Heart left ventricle (tissue), 16 donors: ENCODE data around the gene IL22. TPM values are rescaled to one million over a fixed set of nuclear protein-coding genes. Genes with fewer than 3 reads are reported as not detected.

Experiments
- ATAC-seq, 4 donors: fragments of 200-7000 bp; cut with Tn5 transposase; one replicate each; pipeline ENCODE4 v1.9.1; 2020 to 2022; ENCODE audit warnings: moderate library complexity in 4 of 4, mild to moderate bottlenecking in 3 of 4, moderate number of reproducible peaks in 1 of 4
- DNase-seq, 5 donors: peaks; one replicate each; pipeline ENCODE4 v3.0.0-alpha.2; 2020
- H3K27ac ChIP-seq, 12 donors: fragments of 200-600 bp; sonication (generic) in 4 of 12; one replicate each; pipeline versions ENCODE4 v1.5.0 to v1.8.0; 2016 to 2022; ENCODE audit warnings: mild to moderate bottlenecking in 2 of 12
- H3K27me3 ChIP-seq, 9 donors: fragments of 200-600 bp; sonication (generic) in 2 of 9; one replicate each; pipeline versions ENCODE4 v1.5.1 to v1.8.0; 2016 to 2022; ENCODE audit warnings: mild to moderate bottlenecking in 3 of 9
- H3K36me3 ChIP-seq, 9 donors: fragments of 200-600 bp; sonication (generic) in 2 of 9; one replicate each; pipeline versions ENCODE4 v1.5.0 to v1.8.0; 2018 to 2022; ENCODE audit warnings: mild to moderate bottlenecking in 2 of 9
- H3K4me1 ChIP-seq, 12 donors: fragments of 200-600 bp; sonication (generic) in 4 of 12; one replicate each; pipeline versions ENCODE4 v1.5.0 to v1.8.0; 2016 to 2022; ENCODE audit warnings: mild to moderate bottlenecking in 3 of 12
- H3K4me3 ChIP-seq, 12 donors: fragments of 200-600 bp; sonication (generic) in 4 of 12; one replicate each; pipeline versions ENCODE4 v1.5.0 to v1.8.0; 2017 to 2022; ENCODE audit warnings: mild to moderate bottlenecking in 9 of 12, moderate library complexity in 4 of 12
- H3K9me3 ChIP-seq, 12 donors: fragments of 200-600 bp; sonication (generic) in 4 of 12; one replicate each; pipeline versions ENCODE4 v1.5.0 to v1.8.0; 2016 to 2022; ENCODE audit warnings: mild to moderate bottlenecking in 1 of 12
- CTCF ChIP-seq, 12 donors: fragments of 200-600 bp; sonication (generic) in 4 of 12; IDR thresholded peaks; one replicate each; pipeline versions ENCODE4 v1.5.0 to v1.8.0; 2018 to 2022; ENCODE audit warnings: antibody characterized with exemption in 12 of 12, mild to moderate bottlenecking in 5 of 12
- POLR2A ChIP-seq, 2 donors: fragments of 450-650 bp; IDR thresholded peaks; one replicate each; pipeline ENCODE4 v1.6.1; 2017; ENCODE audit warnings: antibody characterized with exemption in 2 of 2, mild to moderate bottlenecking in 2 of 2, moderate library complexity in 2 of 2
- WGBS, 4 donors: extraction: QIAGEN DNeasy Blood & Tissue Kit in 2 of 4; methylation state at CpG; one replicate each; pipeline versions ENCODE4 v1.1.5 to v1.1.7; 2013 to 2018; 5-methylcytosine and 5-hydroxymethylcytosine counted together
- intact Hi-C, 10 donors: fragments of 100-400 bp; cut with DNase I; formaldehyde crosslinking; loops; one replicate each; pipeline versions ENCODE4 v1.11.1 to v1.14.2; 2022
- polyA plus RNA-seq, 2 donors: library from polyadenylated mRNA; stranded (reverse); fragments of 200-250 nt; gene quantifications; one replicate each; pipeline ENCODE4 v1.2.3, GENCODE V29; 2013
- total RNA-seq, 9 donors: library from RNA; depleted of rRNA in 2 of 9; stranded (reverse); fragments of >200 nt in 2 of 9; fragmentation: NEBNext Ultra II Directional in 3 of 9; extraction: Animal tissue kit (Norgen Biotek cat#: 25700) in 3 of 9; gene quantifications; one replicate each; pipeline versions ENCODE4 v1.1.0 to v1.2.4, GENCODE V29; 2016 to 2023
- donor health status: ischemic (EF 13 %, LVEDD 7.1; RV severe dilation, severe dysfunction).
- donor health status: healthy with polysubstance abuse.
- donor health status: DM: no; HTN: yes; CAD: no.
- donor health status: DM: no; HTN: no; CAD: no.
- donor health status: ischemic (EF 25% LVEDD 6.9; RV normal size, moderate dysfunction).
- donor health status: ischemic (EF 25% LVEDD 5.7; RV mildly dilated, moderate dysfunction).
- donor health status: healthy.
- donor health status: DM: yes; HTN: yes; CAD: no.
- donor health status: ischemic (EF 35%, LVEDD 5.7; RV mildly dilated, moderate dysfunction).
- donor health status: nonischemic (EF 11% LVEDD 7.7; RV severe dilation, severe dysfunction).
- donor health status: DM: yes; HTN: yes; CAD: no.
- donor health status: PGD.
- donor health status: ischemic (EF 29% LVEDD 5.4; RV normal size, mild dysfunction).
- donor health status: nonischemic (EF 23%, LVEDD 6.1; RV moderate dilation, normal function).

The IL22 gene
- total and polyA plus RNA-seq, 11 donors: not detected

- H3K4me3 ChIP-seq: no peak overlapping the region
- H3K4me1 ChIP-seq: no peaks in the 10 kb centered on the region
- TF ChIP-seq CTCF (IDR thresholded peaks at IDR 0.05) (no peak), POLR2A (IDR thresholded peaks at IDR 0.05) (no peak)
- no peaks in the 10 kb centered on the region for H3K9me3 ChIP-seq
- H3K27ac ChIP-seq: no peak overlapping the region
- H3K36me3 ChIP-seq: no peaks in the 10 kb centered on the region
- ATAC-seq (no peak), DNase-seq (no peak)
- intact Hi-C loops: no loop called here
- peaks cover 0 to 20% (median 0%) of the 10 kb centered on the region in 9 donors for H3K27me3 ChIP-seq
Measured at GRCh38 chr12:68207276-68207675, 46.1 kb downstream of the IL22 start.

GRCh38 chr12:68206446-68206845 lies 47.0 kb downstream of the IL22 start:
- Histone ChIP-seq H3K4me3 (no peak overlapping the region), H3K4me1 (no peaks in the 10 kb centered on the region), H3K9me3 (no peaks in the 10 kb centered on the region), H3K36me3 (no peaks in the 10 kb centered on the region), H3K27ac (no peak overlapping the region), H3K27me3 (peaks cover 0 to 21% (median 0%) of the 10 kb centered on the region in 9 donors)
- ATAC-seq (no peak), DNase-seq (no peak)
- TF ChIP-seq CTCF (IDR thresholded peaks at IDR 0.05): no peak
- TF ChIP-seq POLR2A (IDR thresholded peaks at IDR 0.05): no peak
- intact Hi-C loops: no loop called here
- 26 to 43% (median 37%) methylated on average over 1 of the region's 1 CpG for WGBS, 4 donors

GRCh38 chr12:68203460-68203875 lies 49.9 kb downstream of the IL22 start:
- 14 to 22% (median 14%) methylated on average over 5 of the region's 5 CpGs for WGBS, 4 donors
- no peak for TF ChIP-seq POLR2A (IDR thresholded peaks at IDR 0.05)
- no peak for TF ChIP-seq CTCF (IDR thresholded peaks at IDR 0.05)
- DNase-seq (no peak), ATAC-seq (no peak)
- H3K4me3 ChIP-seq: no peak overlapping the region
- no peaks in the 10 kb centered on the region for H3K36me3 ChIP-seq
- H3K4me1 ChIP-seq: no peaks in the 10 kb centered on the region
- no peaks in the 10 kb centered on the region for H3K9me3 ChIP-seq
- no peak overlapping the region for H3K27ac ChIP-seq
- peaks cover 0 to 15% (median 0%) of the 10 kb centered on the region in 9 donors for H3K27me3 ChIP-seq
- intact Hi-C loops: no loop called here

- no peaks in the 10 kb centered on the region for H3K36me3 ChIP-seq
- TF ChIP-seq CTCF (IDR thresholded peaks at IDR 0.05) (no peak), POLR2A (IDR thresholded peaks at IDR 0.05) (no peak)
- intact Hi-C loops: no loop called here
- H3K4me1 ChIP-seq: no peaks in the 10 kb centered on the region
- H3K27ac ChIP-seq: no peak overlapping the region
- H3K27me3 ChIP-seq: peaks cover 0 to 6% (median 0%) of the 10 kb centered on the region in 9 donors
- H3K4me3 ChIP-seq: no peak overlapping the region
- H3K9me3 ChIP-seq: no peaks in the 10 kb centered on the region
- no peak for DNase-seq
- no peak for ATAC-seq
- WGBS, 4 donors: 78 to 83% (median 83%) methylated on average over 2 of the region's 2 CpGs
Measured at GRCh38 chr12:68200854-68201253, 52.5 kb downstream of the IL22 start.
